ENCODE measurements around the gene GRID1. TPM values are rescaled to one million over a fixed set of nuclear protein-coding genes. Genes with fewer than 3 reads are reported as not detected.

The GRID1 gene
- polyA plus RNA-seq, 1 of the 3 experiments (the other 2 are of a cell fraction) = 0.13 TPM

DNA sequence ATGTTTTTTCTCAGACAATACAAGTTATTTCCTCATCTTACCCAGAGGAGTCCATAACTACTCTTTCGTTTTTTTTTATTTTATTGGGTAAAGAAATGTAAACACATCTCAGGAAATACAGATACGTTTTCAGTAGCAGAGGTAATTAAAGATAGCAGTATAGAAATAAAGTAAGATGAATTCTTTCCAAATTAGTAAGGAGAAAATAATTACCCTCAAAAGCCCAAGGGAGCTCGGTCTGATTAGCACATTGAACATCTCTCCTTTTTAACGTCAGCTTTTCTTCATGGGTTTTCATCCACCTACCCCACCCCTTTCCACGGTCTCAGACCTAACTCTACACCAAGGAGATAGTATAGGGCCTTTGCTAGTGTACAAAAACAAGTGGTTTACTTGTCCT is 294.2 kb downstream of the GRID1 start (continued):
- TF ChIP-seq RAD21 (IDR thresholded peaks at IDR 0.05; ENCODE audit: low read length) = no peak
- TF ChIP-seq, protein P1, sequence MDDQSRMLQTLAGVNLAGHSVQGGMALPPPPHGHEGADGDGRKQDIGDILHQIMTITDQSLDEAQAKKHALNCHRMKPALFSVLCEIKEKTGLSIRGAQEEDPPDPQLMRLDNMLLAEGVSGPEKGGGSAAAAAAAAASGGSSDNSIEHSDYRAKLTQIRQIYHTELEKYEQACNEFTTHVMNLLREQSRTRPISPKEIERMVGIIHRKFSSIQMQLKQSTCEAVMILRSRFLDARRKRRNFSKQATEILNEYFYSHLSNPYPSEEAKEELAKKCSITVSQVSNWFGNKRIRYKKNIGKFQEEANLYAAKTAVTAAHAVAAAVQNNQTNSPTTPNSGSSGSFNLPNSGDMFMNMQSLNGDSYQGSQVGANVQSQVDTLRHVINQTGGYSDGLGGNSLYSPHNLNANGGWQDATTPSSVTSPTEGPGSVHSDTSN (IDR thresholded peaks at IDR 0.05) = no peak
- no peak for TF ChIP-seq TEAD4 (IDR thresholded peaks at IDR 0.05; ENCODE audit: borderline replicate concordance, insufficient read depth)
- TF ChIP-seq SIN3A (IDR thresholded peaks at IDR 0.05; ENCODE audit: borderline replicate concordance, low read depth, low read length) = no peak
- no peak for TF ChIP-seq TCF12 (IDR thresholded peaks at IDR 0.05)
- TF ChIP-seq, protein P2, sequence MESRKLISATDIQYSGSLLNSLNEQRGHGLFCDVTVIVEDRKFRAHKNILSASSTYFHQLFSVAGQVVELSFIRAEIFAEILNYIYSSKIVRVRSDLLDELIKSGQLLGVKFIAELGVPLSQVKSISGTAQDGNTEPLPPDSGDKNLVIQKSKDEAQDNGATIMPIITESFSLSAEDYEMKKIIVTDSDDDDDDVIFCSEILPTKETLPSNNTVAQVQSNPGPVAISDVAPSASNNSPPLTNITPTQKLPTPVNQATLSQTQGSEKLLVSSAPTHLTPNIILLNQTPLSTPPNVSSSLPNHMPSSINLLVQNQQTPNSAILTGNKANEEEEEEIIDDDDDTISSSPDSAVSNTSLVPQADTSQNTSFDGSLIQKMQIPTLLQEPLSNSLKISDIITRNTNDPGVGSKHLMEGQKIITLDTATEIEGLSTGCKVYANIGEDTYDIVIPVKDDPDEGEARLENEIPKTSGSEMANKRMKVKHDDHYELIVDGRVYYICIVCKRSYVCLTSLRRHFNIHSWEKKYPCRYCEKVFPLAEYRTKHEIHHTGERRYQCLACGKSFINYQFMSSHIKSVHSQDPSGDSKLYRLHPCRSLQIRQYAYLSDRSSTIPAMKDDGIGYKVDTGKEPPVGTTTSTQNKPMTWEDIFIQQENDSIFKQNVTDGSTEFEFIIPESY (IDR thresholded peaks at IDR 0.05; ENCODE audit: borderline replicate concordance, low read depth) = no peak
- TF ChIP-seq, protein P3, sequence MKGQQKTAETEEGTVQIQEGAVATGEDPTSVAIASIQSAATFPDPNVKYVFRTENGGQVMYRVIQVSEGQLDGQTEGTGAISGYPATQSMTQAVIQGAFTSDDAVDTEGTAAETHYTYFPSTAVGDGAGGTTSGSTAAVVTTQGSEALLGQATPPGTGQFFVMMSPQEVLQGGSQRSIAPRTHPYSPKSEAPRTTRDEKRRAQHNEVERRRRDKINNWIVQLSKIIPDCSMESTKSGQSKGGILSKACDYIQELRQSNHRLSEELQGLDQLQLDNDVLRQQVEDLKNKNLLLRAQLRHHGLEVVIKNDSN (IDR thresholded peaks at IDR 0.05; ENCODE audit: borderline replicate concordance, low read depth) = no peak
- no peak for TF ChIP-seq FOSL2 (IDR thresholded peaks at IDR 0.05; ENCODE audit: borderline replicate concordance, low read depth)
- TF ChIP-seq, protein P4, sequence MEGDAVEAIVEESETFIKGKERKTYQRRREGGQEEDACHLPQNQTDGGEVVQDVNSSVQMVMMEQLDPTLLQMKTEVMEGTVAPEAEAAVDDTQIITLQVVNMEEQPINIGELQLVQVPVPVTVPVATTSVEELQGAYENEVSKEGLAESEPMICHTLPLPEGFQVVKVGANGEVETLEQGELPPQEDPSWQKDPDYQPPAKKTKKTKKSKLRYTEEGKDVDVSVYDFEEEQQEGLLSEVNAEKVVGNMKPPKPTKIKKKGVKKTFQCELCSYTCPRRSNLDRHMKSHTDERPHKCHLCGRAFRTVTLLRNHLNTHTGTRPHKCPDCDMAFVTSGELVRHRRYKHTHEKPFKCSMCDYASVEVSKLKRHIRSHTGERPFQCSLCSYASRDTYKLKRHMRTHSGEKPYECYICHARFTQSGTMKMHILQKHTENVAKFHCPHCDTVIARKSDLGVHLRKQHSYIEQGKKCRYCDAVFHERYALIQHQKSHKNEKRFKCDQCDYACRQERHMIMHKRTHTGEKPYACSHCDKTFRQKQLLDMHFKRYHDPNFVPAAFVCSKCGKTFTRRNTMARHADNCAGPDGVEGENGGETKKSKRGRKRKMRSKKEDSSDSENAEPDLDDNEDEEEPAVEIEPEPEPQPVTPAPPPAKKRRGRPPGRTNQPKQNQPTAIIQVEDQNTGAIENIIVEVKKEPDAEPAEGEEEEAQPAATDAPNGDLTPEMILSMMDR (IDR thresholded peaks at IDR 0.05) = no peak
- TF ChIP-seq TAF1 (IDR thresholded peaks at IDR 0.05; ENCODE audit: borderline replicate concordance, low read depth, low read length) = no peak

DNA sequence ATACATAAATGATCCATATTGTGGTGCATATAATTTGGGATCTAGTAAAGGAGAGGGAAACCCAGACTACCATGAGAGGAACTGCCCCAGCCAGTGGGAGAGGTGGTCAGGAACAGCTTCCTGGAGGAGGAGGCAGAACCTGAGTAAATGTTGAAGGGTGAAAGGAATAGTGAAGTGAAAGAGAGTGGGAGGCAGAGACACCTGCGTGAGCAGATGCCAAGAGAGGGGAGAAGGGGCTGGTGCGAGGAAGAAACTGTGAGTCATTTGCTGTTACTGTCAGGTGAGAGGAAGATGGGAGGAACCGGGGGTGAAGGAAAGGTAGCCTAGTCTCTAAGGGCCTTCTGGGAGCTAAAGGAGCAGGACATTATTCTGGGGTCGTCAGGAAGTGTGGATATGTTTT is 294.8 kb downstream of the GRID1 start:
- 30% methylated on average over 4 of the region's 4 CpGs for WGBS (ENCODE audit: low lambda C conversion rate)

More for the DNA sequence above, 294.8 kb downstream of the GRID1 start:
- Histone ChIP-seq H3K79me2 (ENCODE audit: insufficient read depth) (no peaks in the 10 kb centered on the region), H3K9me3 (no peaks in the 10 kb centered on the region), H3F3A (replicated peaks; ENCODE audit: insufficient read depth) (no peaks in the 10 kb centered on the region), H3K27me3 (ENCODE audit: insufficient read depth) (no peaks in the 10 kb centered on the region), H3K36me3 (replicated peaks in 1 of 2; ENCODE audit: control insufficient read depth in 1 of 2, insufficient read depth in 2 of 2, low read length in 1 of 2) (no peaks in the 10 kb centered on the region), H3K4me3 (ENCODE audit: low read depth in 2 of 2, low read length in 1 of 2) (no peak overlapping the region), H3K27ac (ENCODE audit: low read depth in 2 of 2, low read length in 1 of 2) (no peak overlapping the region), H3K9me2 (no peaks in the 10 kb centered on the region), H3K9ac (no peak overlapping the region), H3K4me2 (no peak overlapping the region), H3K4me1 (ENCODE audit: control insufficient read depth in 1 of 2, insufficient read depth in 2 of 2, low read depth in 1 of 2, low read length in 1 of 2) (peaks cover 0 to 7% of the 10 kb centered on the region in 2 experiments; a peak in 1 of 4 replicates), H4K20me1 (ENCODE audit: insufficient read depth) (no peaks in the 10 kb centered on the region), H2AFZ (ENCODE audit: low read depth) (no peak overlapping the region)
- no peak for DNase-seq
- no peak for TF ChIP-seq ELF1 (IDR thresholded peaks at IDR 0.05)
- no peak for TF ChIP-seq TEAD4 (IDR thresholded peaks at IDR 0.05; ENCODE audit: borderline replicate concordance, insufficient read depth)
- TF ChIP-seq, protein P5, sequence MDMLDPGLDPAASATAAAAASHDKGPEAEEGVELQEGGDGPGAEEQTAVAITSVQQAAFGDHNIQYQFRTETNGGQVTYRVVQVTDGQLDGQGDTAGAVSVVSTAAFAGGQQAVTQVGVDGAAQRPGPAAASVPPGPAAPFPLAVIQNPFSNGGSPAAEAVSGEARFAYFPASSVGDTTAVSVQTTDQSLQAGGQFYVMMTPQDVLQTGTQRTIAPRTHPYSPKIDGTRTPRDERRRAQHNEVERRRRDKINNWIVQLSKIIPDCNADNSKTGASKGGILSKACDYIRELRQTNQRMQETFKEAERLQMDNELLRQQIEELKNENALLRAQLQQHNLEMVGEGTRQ (IDR thresholded peaks at IDR 0.05; ENCODE audit: borderline replicate concordance, low read depth, low read length) = no peak
- TF ChIP-seq GABPA (IDR thresholded peaks at IDR 0.05; ENCODE audit: low read depth) = no peak
- no peak for TF ChIP-seq YY1 (IDR thresholded peaks at IDR 0.05; ENCODE audit: low read depth)
- no peak for TF ChIP-seq FOSL2 (IDR thresholded peaks at IDR 0.05; ENCODE audit: borderline replicate concordance, low read depth)
- TF ChIP-seq CHD2 (IDR thresholded peaks at IDR 0.05; ENCODE audit: low read length, partially characterized antibody) = no peak
- no peak for TF ChIP-seq RXRA (IDR thresholded peaks at IDR 0.05; ENCODE audit: borderline replicate concordance, low read depth)
- TF ChIP-seq JUND (IDR thresholded peaks at IDR 0.05) = no peak
- TF ChIP-seq SIN3A (IDR thresholded peaks at IDR 0.05; ENCODE audit: borderline replicate concordance, low read depth, low read length) = no peak
- TF ChIP-seq, protein P4 (IDR thresholded peaks at IDR 0.05) = no peak
- no peak for TF ChIP-seq RFX5 (IDR thresholded peaks at IDR 0.05; ENCODE audit: low read length)
- no peak for TF ChIP-seq NRF1 (IDR thresholded peaks at IDR 0.05; ENCODE audit: low read depth, low read length)
- TF ChIP-seq, protein P2 (IDR thresholded peaks at IDR 0.05; ENCODE audit: borderline replicate concordance, low read depth) = no peak
- TF ChIP-seq FOXJ3 (CRISPR knock-in tag; IDR thresholded peaks at IDR 0.05) = no peak
- CTCF ChIA-PET = no interaction called here
- POLR2A ChIA-PET = no interaction called here
